CD4-positive, alpha-beta T cell treated with Interleukin-17A for 4 hours (primary cell): Measurements from ENCODE around the gene GFRA1.

Experiments used
- DNase-seq: peaks from one replicate; pipeline ENCODE4 v3.0.0-alpha.2; 2020; ENCODE audit warnings: mixed read lengths

Gene GFRA1, protein sequence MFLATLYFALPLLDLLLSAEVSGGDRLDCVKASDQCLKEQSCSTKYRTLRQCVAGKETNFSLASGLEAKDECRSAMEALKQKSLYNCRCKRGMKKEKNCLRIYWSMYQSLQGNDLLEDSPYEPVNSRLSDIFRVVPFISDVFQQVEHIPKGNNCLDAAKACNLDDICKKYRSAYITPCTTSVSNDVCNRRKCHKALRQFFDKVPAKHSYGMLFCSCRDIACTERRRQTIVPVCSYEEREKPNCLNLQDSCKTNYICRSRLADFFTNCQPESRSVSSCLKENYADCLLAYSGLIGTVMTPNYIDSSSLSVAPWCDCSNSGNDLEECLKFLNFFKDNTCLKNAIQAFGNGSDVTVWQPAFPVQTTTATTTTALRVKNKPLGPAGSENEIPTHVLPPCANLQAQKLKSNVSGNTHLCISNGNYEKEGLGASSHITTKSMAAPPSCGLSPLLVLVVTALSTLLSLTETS

DNA sequence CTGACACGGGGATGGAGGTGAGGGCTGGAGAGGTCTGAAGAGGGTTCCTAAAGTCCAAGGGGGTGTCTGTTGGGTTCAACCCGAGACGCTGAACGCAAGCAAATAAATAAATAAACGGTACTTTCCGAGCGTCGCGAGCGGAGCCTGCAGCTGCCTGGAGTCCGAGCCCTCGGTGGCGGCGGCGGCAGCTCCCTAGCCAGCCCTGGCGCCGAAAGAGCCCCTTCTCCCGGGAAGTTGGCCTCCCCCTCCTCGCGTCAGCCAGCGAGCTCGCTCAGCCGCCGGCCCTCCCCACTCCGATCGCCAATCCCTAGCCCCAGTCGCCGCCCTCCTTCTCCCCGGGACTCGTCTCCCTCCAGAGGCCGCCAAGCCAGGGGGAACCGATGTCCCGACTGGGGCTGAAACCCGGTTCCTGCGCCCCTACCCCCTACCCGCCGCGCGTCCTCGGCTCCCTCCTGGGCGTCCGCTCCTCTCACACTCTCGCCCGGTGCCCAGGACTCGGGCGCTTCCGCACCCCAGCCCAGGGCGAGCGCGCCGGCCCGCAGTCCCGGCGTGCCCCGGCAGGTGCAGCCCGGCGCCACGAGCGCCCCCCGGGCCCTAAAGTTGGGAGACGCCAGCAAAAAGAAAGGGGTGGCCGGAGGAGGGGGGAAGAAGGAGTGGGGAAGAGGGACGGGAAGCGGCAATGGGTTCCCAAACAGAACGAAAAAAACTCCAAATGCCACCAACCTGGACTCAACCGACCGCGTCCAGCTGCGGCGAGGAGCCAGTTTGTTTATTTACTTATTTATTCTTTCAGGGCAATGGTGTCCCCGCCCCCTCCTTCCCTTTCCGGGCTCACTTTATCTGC is at the start of gene GFRA1:
TSS of gene GFRA1 (minus strand) at position 767 of the 844 bp plus-strand sequence. CDS start 1,177 bp downstream, outside the sequence.
- DNase-seq, result no peak

GRCh38 chr10:116316503-116316902 is 43.5 kb upstream of the GFRA1 start:
- DNase-seq, result no peak

DNA sequence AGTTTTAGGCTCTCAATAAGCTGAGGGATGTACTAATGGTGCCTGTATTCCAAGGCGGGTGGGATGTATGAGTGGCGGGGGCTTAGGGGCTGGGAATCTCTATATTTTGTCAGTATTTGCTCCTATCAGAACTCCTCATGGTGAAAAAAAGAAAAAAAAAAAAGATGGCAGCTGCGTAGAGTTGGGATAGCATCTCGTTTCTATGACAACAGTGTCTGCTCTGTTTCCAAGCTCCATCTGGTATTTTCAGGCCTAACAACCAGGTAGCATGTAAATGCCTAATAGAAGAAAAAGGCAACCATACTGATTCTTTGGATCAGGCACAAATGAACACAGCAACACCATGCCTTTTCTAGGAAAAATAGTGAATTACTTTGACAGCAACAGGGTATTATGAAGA is 39.5 kb upstream of the GFRA1 start:
- no peak for DNase-seq

GRCh38 chr10:116311706-116312490 is 38.9 kb upstream of the GFRA1 start:
- no peak for DNase-seq

DNA sequence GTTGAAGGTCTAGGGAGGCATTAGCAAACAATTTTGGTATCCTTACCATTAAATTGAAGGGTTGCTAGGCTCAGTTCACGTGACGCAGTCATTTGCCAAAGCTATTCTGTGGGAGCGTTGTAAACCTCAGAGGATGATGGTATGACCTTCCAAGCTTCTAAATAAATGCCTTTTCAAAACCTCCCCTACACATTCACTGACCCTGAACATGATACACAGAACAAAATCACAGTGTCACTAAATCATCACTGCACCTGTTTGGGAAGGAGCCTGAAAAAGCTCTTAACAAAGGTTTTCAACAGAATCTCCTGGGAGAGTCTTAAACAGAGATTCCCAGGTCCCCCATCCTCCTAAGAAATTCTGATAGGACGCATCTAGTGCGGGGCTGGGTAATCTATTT is 38.0 kb upstream of the GFRA1 start:
- DNase-seq, result no peak

DNA sequence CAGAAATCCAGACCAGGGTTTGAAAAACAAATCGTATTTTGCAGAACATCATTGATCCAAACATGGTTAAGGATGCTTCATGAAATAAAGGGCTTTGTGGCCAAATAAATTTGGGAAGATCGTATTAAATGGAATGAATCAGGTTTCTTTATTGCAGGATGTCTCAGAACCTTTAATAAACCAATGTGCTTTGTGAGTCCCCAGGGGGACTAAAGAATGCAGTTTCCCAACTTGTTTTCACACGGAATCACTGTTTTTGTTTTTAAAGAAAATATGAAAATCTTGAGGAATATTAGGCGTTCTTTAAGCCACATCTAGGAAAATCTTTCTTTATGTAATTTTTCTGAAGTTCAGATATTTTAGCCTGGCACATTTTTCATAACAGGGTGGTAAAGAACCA is 34.4 kb upstream of the GFRA1 start:
- DNase-seq, result no peak

- DNase-seq, result no peak
Observed at GRCh38 chr10:116306847-116307246, 33.8 kb upstream of the GFRA1 start.

GRCh38 chr10:116304923-116305322 is 31.9 kb upstream of the GFRA1 start:
- DNase-seq, result no peak

DNA sequence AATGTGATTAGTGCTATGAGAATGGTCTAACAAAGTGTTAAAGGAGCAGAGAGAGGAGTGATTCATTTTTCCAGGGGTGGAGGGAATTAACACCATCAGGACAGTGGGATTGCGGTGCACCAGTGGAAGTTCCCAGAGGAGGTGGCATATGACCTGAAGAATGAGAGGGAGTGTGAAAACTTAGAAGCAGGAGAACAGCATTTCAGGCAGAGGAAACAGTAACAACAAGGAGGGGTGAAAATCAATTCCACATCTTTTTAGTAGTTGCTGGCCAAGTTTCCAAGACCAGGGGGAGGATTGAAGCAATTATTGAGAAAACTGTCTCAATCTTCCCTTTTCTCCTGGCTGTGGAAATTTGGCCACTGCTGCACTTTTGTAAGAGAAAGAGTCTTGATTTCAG is 27.5 kb upstream of the GFRA1 start:
- no peak for DNase-seq

DNA sequence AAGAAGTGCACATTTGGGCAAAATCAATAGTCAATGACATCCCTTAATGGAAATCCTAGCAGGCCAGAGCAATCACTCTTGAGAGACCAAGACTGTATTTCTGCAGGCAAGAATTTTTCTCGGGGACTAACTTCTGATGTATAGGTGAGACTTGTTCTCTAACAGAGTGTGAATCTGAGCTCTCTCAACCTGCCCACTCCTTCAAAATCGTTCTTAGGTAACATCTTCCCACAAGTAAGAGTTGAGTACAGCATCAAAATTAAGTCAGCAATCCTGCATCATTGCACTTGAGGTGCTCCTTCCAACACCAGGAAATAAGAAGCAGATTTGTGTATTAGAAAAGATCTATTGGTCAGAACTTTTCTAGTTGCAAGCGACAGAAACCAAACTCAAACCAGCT is 25.6 kb upstream of the GFRA1 start:
- DNase-seq, result no peak

DNA sequence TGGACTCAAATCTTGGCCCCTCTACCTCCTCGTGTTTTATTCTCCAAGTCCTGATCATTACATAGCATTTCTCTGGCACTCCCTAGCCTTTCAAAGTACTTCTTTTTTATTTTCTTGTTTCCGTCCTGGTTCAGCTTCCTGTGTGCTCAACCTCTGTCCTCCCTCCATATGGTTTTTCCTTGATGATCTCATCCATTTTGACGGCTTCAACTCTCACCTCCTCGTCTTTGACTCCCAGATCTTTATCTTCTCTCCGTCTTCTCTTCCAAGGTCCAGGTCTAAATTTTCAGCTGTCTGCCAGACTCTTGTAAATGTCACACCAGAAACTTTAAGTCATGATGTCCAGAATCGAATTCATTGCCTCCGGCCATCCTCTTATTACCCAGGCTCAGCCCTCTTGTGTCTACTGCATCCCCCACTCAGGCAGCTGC is 23.3 kb upstream of the GFRA1 start:
- no peak for DNase-seq

DNA sequence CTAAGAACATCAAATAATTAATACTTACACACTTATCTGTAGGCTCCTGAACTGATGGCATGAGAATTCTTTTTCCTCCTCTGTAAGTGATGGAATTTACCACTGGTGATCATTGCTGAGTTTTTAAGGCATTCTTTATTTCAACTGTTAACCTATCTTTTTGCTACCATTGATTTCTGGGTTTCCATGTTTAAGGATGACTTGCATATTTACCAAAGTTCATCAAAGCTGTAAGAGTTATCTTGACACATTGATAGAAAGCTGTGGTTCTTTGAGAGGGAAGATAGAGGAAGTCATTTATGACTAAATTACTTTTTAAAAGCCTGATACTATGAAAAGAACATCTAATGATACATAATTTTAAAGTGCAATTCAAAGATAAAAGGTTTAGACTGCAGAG is 19.5 kb upstream of the GFRA1 start:
- no peak for DNase-seq

DNA sequence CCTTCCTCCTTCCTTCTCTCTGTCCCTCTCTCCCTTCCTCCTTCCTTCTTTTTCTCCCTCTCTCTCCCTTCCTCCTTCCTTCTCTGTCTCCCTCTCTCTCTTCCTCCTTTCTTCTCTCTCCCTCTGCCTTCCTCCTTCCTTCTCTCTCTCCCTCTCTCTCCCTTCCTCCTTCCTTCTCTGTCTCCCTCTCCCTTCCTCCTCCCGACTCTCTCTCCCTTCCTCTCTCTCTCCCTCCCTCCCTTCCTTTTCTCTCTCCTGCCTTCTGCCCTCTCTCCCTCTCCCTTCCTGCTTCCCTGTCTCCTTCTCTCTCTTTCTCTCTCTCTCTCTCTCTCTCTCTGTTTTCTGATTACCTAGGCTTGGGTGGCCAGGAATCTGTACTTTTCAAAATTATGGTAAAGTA is 16.6 kb upstream of the GFRA1 start:
- no peak for DNase-seq

DNA sequence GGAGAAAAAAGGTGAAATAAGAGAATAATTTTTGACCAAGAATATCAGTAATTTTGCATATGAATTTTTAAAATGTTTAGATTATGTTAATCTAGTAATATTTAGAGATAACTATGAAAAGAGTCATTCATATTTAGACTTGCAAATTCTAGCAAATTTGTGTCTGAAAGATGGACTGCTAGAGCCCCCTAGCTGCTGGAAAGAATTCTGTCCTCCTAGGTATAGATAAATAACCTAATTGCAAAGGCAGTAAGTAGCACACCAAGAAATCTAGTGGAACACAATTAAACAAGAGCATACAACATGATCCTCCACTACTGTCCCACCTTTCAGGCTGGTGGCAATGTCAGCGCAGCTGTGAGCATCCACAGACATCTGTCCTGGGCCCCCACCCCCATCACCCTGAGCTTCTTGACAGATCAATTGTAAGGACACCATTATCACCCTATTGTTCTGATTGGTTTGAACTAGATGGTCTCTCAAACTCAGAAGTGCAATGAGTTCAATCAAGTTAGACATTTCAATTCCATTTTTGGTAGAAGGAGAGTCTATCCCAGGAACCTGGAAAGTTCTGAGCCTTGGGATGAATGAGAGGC is 15.0 kb upstream of the GFRA1 start:
- DNase-seq, result no peak

GRCh38 chr10:116286626-116287200 is 13.7 kb upstream of the GFRA1 start:
- no peak for DNase-seq

DNA sequence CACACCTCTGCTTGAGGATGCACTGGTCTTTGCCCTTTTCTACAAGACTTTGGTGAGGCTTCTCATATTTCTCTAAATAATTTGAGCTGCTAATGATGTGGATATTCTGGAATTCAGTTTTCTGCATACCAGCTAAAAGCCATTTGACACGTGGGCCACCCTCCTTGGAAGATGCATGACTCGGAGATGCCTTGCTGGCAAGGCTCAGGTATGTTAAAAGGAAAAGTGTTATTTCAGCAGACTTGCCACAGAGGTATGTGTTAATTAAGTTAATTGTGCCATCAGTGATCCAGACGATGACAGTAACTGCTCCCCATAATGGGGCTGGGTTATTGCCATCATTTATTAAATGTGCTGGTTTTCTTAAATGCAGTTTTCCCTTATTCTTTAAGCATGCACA is 8.8 kb upstream of the GFRA1 start:
- DNase-seq, result no peak

DNA sequence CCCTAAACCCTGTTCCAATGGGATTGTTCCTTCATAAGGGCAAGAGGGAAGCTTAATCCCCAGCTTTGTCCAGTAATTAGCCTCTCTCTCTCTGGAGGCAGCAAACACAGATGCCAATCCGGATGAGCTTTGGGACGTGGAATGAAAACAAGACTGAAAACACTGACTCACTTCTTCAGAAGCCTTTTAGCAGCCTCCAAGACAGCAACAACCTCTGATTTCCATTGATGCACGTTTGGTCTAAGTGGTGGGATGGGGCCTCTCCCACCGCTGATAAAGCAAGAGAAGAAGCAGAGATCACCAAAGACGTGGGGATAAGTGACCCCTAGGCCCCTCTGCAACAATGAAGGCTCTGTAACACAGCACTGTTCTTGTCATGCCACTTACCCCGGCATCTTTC is 5.8 kb upstream of the GFRA1 start:
- DNase-seq, result no peak

DNA sequence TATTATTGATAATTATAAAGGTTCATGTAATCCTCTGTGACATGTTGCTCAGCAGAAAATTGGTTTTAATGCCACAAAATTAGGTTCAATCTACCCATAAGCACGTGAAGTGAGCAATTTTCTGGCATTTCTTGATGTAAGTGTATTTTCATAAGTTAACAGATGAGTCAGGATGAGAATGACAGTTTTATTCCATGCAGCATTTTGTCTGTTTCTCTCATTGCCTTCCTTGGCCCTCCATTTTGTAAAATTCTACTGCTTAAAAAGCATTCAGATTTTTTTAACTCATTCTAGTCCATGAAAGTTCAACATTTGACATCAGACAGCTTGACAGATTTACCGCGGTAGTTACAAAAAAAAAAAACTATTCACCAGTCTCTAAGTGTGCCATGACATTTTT is 4.0 kb upstream of the GFRA1 start:
- DNase-seq, result no peak

GRCh38 chr10:116274064-116274904 is 1.3 kb upstream of the GFRA1 start:
- no peak for DNase-seq

GRCh38 chr10:116271593-116272439 is 1.2 kb downstream of the GFRA1 start:
- no peak for DNase-seq
